Activated B cell treated with CpG ODN at 0.5 μM for 24 hours (primary cell): ENCODE measurements around the gene VOPP1. TPM values are rescaled to one million over a fixed set of nuclear protein-coding genes. Genes with fewer than 3 reads are reported as not detected.

Experiments used
- ATAC-seq: fragments of 200-7000 bp; cut with Tn5 transposase; one replicate; pipeline ENCODE4 v1.10.0; 2021; ENCODE audit warnings: low read depth, mild to moderate bottlenecking, moderate library complexity
- CTCF ChIA-PET: fragments of 350-600 bp; sonication (Branson Sonifier 250); formaldehyde crosslinking; loops from one replicate; lab custom pipeline; 2021; ENCODE audit warnings: antibody characterized with exemption; lab: Charles Lee
- POLR2A ChIA-PET: fragments of 350-600 bp; sonication (Branson Sonifier 250); formaldehyde crosslinking; loops from one replicate; lab custom pipeline; 2021; ENCODE audit warnings: antibody characterized with exemption; lab: Charles Lee
- DNase-seq: peaks from one replicate; pipeline ENCODE4 v3.0.0; 2022
- H3K27ac Mint-ChIP-seq: one replicate; pipeline ENCODE4 v1.8.0; 2020; ENCODE audit warnings: mixed read lengths
- H3K27me3 Mint-ChIP-seq: one replicate; pipeline ENCODE4 v1.8.0; 2021; ENCODE audit warnings: mixed read lengths
- H3K36me3 Mint-ChIP-seq: one replicate; pipeline ENCODE4 v1.8.0; 2021; ENCODE audit warnings: low read depth, mixed read lengths
- H3K4me1 Mint-ChIP-seq: one replicate; pipeline ENCODE4 v1.8.0; 2021; ENCODE audit warnings: mixed read lengths
- H3K4me3 Mint-ChIP-seq: one replicate; pipeline ENCODE4 v1.8.0; 2020; ENCODE audit warnings: mild to moderate bottlenecking, mixed read lengths
- H3K9me3 Mint-ChIP-seq: one replicate; pipeline ENCODE4 v1.8.0; 2020; ENCODE audit warnings: mixed read lengths
- CTCF ChIP-seq: fragments of 200-600 bp; IDR thresholded peaks from one replicate; pipeline ENCODE4 v1.8.0; 2022; ENCODE audit warnings: antibody characterized with exemption, mild to moderate bottlenecking
- intact Hi-C: fragments of 100-400 bp; cut with micrococcal nuclease; formaldehyde crosslinking; loops from one replicate; pipeline ENCODE4 v1.15.1; 2024
- total RNA-seq: library from RNA; stranded (reverse); gene quantifications from 2 replicates; pipeline ENCODE4 v1.2.3, GENCODE V29; 2022

Gene VOPP1
- total RNA-seq, 1 donor from 2014 or later = 438 TPM

DNA sequence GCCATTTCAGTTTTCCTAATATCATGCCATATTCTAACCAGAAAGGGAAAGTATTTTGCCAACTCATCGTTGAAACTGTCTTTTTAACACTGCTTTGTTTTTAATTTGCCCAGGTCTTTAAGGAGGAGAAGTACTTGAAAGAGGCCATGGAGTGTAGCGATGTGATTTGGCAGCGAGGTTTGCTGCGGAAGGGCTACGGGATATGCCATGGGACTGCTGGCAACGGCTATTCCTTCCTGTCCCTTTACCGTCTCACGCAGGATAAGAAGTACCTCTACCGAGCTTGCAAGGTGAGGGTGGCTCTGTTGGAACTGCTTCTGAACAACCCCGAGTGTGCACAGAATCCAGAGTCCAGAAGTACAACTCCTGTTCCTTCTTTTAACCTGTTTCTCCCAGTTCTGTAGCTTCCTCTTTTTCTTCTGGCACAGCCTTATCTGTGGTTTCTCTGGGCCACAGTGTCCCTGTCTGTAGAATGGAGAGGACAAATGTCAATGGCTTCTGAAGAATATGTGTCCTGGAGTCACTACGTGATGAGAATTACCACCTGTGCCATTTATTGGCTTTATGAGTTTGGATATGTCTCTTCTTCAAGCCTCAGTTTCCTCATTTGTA, 147.1 kb downstream of the VOPP1 start:
- Mint-ChIP-seq H3K27ac (no peak overlapping the region), H3K36me3 (peaks cover 20% of the 10 kb centered on the region), H3K4me1 (no peaks in the 10 kb centered on the region), H3K9me3 (no peaks in the 10 kb centered on the region), H3K27me3 (no peaks in the 10 kb centered on the region), H3K4me3 (no peak overlapping the region)
- no peak for TF ChIP-seq CTCF
- DNase-seq = no peak
- no peak for ATAC-seq
- ChIA-PET CTCF (interaction anchor here (1.6 kb wide), 1 partner anchor 10 kb away, joined by 11 read pairs; no protein-coding TSS in a partner anchor), POLR2A (interaction anchor here (0.6 kb wide), 1 partner anchor 119 kb away, joined by 4 read pairs; no protein-coding TSS in a partner anchor)
- intact Hi-C loops = no loop called here

- H3K4me3 Mint-ChIP-seq = no peak overlapping the region
- POLR2A ChIA-PET = no interaction called here
- DNase-seq = no peak
- no peak overlapping the region for H3K27ac Mint-ChIP-seq
- TF ChIP-seq CTCF = no peak
- CTCF ChIA-PET = interaction anchor here (0.9 to 1.6 kb wide), 3 partner anchors 8 to 10 kb away, joined by 3 to 11 read pairs (median 6); no protein-coding TSS in a partner anchor
- intact Hi-C loops = no loop called here
- H3K27me3 Mint-ChIP-seq = no peaks in the 10 kb centered on the region
- no peaks in the 10 kb centered on the region for H3K4me1 Mint-ChIP-seq
- H3K36me3 Mint-ChIP-seq = peaks cover 20% of the 10 kb centered on the region
- ATAC-seq = no peak
- H3K9me3 Mint-ChIP-seq = no peaks in the 10 kb centered on the region
Measured at GRCh38 chr7:55423891-55424290, 148.4 kb downstream of the VOPP1 start.

- Mint-ChIP-seq H3K27me3 (no peaks in the 10 kb centered on the region), H3K9me3 (no peaks in the 10 kb centered on the region), H3K4me3 (no peak overlapping the region), H3K4me1 (no peaks in the 10 kb centered on the region), H3K27ac (no peak overlapping the region), H3K36me3 (peaks cover 20% of the 10 kb centered on the region)
- ATAC-seq (no peak), DNase-seq (no peak)
- ChIA-PET CTCF (interaction anchor here (0.9 to 1.4 kb wide), 2 partner anchors 8 to 9 kb away, joined by 3 to 6 read pairs; no protein-coding TSS in a partner anchor), POLR2A (no interaction called here)
- no peak for TF ChIP-seq CTCF
- intact Hi-C loops = no loop called here
Measured at GRCh38 chr7:55423277-55423711, 149.0 kb downstream of the VOPP1 start.

Other genes starting within 250 kb of the VOPP1 start
- 17.8 and 21.5 TPM in 2 replicates for gene LANCL2, start 207.2 kb downstream of the VOPP1 start, total RNA-seq